Measurements from ENCODE around the gene TLN1.

GRCh38 chr9:35750256-35750531, 18.2 kb upstream of the TLN1 start:
- TF ChIP-seq, protein P1, sequence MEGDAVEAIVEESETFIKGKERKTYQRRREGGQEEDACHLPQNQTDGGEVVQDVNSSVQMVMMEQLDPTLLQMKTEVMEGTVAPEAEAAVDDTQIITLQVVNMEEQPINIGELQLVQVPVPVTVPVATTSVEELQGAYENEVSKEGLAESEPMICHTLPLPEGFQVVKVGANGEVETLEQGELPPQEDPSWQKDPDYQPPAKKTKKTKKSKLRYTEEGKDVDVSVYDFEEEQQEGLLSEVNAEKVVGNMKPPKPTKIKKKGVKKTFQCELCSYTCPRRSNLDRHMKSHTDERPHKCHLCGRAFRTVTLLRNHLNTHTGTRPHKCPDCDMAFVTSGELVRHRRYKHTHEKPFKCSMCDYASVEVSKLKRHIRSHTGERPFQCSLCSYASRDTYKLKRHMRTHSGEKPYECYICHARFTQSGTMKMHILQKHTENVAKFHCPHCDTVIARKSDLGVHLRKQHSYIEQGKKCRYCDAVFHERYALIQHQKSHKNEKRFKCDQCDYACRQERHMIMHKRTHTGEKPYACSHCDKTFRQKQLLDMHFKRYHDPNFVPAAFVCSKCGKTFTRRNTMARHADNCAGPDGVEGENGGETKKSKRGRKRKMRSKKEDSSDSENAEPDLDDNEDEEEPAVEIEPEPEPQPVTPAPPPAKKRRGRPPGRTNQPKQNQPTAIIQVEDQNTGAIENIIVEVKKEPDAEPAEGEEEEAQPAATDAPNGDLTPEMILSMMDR (IDR thresholded peaks at IDR 0.05 in 8 of 11, conservative IDR thresholded peaks at IDR 0.05 in 3 of 11): no peak
- TF ChIP-seq POLR2A (IDR thresholded peaks at IDR 0.05) (no peak), POLR2AphosphoS5 (IDR thresholded peaks at IDR 0.05) (no peak)

Measured in spleen (tissue), 7 donors.